Measurements from ENCODE around the gene ADGRG3.
"Not testable (repeated sequence)": the region's sequence is repeated elsewhere in the genome, so short reads cannot be mapped to it uniquely, and the experiment has no call there.

The ADGRG3 gene

GRCh38 chr16:57663917-57664661 is 4.0 kb upstream of the ADGRG3 start:
- no peak for DNase-seq

GRCh38 chr16:57664662-57665025 is 3.5 kb upstream of the ADGRG3 start:
- DNase-seq, result no peak

- DNase-seq, result no peak
Observed at GRCh38 chr16:57665541-57665940, 2.6 kb upstream of the ADGRG3 start.

- no peak for DNase-seq
Observed at GRCh38 chr16:57666353-57667047, 1.6 kb upstream of the ADGRG3 start.

GRCh38 chr16:57667048-57667525 is 1.0 kb upstream of the ADGRG3 start:
- no peak for DNase-seq

- DNase-seq, result no peak
Observed at GRCh38 chr16:57667526-57668262, 412 bp upstream of the ADGRG3 start.

GRCh38 chr16:57668630-57669475 is 747 bp downstream of the ADGRG3 start:
- no peak for DNase-seq

GRCh38 chr16:57669476-57670162 is 1.5 kb downstream of the ADGRG3 start:
- no peak for DNase-seq

GRCh38 chr16:57670196-57670595 is 2.1 kb downstream of the ADGRG3 start:
- DNase-seq, result no peak

- not testable (repeated sequence) for DNase-seq
Observed at GRCh38 chr16:57671451-57671850, 3.3 kb downstream of the ADGRG3 start.

- no peak for DNase-seq
Observed at GRCh38 chr16:57672416-57672815, 4.3 kb downstream of the ADGRG3 start.

- no peak for DNase-seq
Observed at GRCh38 chr16:57672824-57673223, 4.7 kb downstream of the ADGRG3 start.

GRCh38 chr16:57675741-57676551 is 7.8 kb downstream of the ADGRG3 start:
- no peak for DNase-seq

- DNase-seq, result no peak
Observed at GRCh38 chr16:57676553-57677085, 8.5 kb downstream of the ADGRG3 start.

- no peak for DNase-seq
Observed at GRCh38 chr16:57677622-57678369, 9.7 kb downstream of the ADGRG3 start.

- DNase-seq, result no peak
Observed at GRCh38 chr16:57679016-57679415, 10.9 kb downstream of the ADGRG3 start.

- DNase-seq, result no peak
Observed at GRCh38 chr16:57679767-57680482, 11.8 kb downstream of the ADGRG3 start.

- DNase-seq, result no peak
Observed at GRCh38 chr16:57680842-57681375, 12.8 kb downstream of the ADGRG3 start.

Measured in activated CD8-positive, alpha-beta memory T cell treated with anti-CD3 and anti-CD28 coated beads for 24 hours (primary cell).